Measurements from ENCODE around the gene ASIC3. TPM values are rescaled to one million over a fixed set of nuclear protein-coding genes. Genes with fewer than 3 reads are reported as not detected.

Gene ASIC3
- total and polyA plus RNA-seq, 2 of the 8 experiments (the other 6 are each of a cell fraction or from before 2014, with no cell fraction given) = 1.6 to 1.9 TPM

GRCh38 chr7:151013733-151014497, 34.4 kb upstream of the ASIC3 start (continued):
- TF ChIP-seq ATF3 (IDR thresholded peaks at IDR 0.05; ENCODE audit: insufficient read depth, low read depth, low read length) (no peak), MAFK (IDR thresholded peaks at IDR 0.05; ENCODE audit: low read depth, low read length) (no peak), TCF12 (IDR thresholded peaks at IDR 0.05; ENCODE audit: low read depth, low read length) (no peak)
